ENCODE results near the gene PRPF40B.
A peak's percentile ranks its signal among the peaks of the same experiment; 100 is the strongest.
"Not testable (repeated sequence)": the region's sequence is repeated elsewhere in the genome, so short reads cannot be mapped to it uniquely, and the experiment has no call there.

PRPF40B gene

DNA sequence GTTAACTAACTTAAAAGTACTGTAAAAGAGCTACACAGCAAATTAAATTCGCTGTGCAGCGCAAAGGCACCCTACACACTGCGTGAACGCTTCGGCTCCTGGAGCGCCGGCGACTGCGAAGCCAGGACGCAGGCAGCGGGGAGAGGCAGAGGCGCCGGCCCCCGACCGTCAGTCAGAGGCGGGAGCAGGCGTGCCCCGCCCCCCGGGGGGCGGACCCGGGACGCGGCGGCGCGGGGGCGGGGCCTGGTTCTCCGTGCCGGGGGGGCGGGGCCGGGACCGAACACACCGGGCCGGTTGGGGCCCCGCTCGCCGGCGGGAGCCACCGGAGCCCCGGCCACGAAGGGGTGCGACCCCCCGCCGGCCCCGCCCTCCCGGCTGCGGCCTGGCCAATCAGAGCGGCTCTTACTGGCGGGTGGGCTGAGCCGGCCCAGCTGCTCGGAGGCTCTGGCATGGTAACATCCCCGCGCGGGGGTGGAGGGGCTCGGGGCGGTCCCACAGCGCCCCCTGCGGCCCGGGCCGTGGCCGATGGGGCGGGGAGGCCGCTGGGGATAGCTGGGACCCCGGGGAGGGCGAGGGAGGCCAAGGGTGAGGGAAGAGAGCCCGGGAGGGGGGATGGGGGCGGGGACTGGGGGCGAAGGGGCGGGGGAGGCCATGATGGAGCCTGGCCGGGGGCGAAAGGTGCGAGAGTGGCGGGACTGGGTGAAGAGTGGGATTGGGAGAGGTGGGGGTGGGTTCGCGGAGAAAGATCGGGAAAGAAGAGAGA, at the start of gene PRPF40B:
PRPF40B (plus strand) TSS at position 420 of the 763 bp plus-strand sequence; CDS start at position 450, 30 bp downstream.
- peak; percentile 98 for DNase-seq (ENCODE audit: low spot score)

DNA sequence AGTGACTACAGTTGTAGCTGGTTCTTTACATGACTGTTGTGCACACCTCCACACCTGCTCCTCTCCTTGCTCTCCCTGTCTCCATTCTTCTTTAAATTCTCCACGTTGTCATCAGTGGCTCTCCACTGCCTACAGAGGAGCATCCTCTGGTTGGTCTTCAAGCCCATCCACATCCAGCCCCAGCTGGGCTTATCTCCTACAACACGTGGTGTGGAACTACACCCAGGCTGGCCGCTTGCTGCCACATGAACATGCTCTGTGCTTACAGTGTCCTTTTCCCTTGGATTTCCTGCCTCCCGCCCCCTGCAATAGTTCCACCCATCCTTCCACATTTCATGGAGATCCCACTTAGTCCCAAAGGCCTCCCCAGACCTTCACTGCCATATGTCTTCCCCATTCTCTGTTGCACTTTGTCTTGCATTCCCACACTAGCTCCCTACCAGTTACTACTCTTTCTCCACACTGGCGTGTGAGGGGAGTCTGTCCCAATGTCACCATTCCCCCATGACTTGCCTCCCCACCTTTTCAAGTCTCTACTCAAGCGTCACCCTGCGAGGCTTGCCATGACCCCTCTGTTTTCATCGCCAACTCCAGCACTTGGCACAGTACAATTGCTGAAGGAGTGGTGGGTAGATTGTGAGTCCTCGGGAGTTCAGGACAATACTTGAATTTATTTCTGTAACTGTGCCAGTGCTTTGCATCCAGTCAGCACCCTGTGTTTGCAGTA, 45.6 kb upstream of the PRPF40B start:
- no peak for DNase-seq (ENCODE audit: low spot score)

DNA sequence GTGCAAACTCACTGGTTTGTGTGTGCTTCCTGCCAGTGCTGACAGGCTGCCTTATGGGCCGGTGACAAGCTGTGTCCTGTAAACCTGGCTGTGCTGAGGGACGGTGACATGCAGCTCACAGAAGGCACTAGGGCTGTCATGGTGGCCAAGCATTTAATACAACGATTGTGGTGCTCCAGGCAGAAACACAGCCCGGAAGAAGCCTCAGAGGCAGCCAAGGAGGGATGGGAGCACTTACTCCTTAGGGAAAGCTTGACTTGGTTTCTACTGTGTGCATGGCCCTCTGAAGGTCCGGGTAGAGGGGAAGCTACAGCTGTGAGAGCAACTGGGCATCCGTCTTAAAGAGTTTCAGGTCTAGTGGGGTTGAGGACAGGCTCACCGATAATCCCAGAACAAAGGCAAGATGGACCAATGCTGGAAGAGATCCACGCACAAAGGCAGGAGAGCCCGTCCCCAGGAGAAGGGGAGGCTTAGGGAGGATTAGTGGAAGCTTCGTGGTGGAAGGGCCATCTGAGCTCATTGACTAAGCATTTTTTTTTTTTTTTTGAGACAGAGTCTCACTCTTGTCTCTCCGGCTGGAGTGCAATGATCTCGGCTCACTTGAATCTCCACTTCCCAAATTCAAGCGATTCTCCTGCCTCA, 44.8 kb upstream of the PRPF40B start:
- DNase-seq (ENCODE audit: low spot score) = no peak

DNA sequence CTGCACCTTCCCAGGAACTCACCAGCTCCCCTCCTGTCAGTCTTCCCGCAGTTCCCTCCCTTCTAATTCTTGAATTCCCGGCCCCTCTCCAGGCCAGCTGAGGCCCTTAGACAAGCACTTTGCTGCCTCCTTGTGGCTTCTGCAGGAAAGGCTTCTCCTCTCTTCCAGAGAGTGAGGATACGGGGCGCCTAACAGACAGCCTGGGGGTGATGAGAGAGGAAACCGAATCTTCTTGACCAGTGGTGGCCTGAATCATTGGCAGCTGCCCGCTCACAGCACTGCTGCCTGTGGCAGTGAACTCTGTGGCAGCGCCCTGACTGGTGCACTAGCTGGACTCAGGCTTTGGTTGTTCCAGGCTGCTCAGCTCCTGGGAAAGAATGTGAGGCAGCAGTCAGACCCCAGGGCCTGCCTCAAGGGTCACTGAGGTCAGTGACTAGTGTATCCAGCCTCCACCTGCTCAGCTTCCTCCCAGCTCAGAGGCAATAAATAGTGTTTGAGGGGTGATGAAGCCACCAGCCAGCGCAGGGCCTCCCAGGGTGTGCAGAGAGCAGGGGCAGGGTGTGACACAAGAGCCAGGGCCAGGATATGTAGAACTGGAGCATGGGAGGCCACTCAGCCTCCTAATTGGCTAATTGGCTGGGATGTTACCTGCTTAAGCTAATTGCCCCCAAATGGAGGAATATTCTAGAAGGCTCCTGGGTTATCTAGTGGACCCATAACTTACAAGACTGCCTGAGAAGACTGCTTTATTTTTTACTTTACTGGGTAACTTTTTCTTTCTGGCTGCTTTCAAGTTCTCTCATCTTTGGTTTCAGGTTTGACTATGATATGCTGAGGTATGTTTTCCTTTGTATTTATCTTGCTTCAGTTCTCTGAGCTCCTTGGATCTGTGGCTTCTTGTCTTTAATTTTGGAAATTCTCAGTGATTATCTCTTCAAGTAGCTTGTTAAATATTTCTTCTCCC, 42.5 kb upstream of the PRPF40B start:
- peak; percentile 90 for DNase-seq (ENCODE audit: low spot score)

DNA sequence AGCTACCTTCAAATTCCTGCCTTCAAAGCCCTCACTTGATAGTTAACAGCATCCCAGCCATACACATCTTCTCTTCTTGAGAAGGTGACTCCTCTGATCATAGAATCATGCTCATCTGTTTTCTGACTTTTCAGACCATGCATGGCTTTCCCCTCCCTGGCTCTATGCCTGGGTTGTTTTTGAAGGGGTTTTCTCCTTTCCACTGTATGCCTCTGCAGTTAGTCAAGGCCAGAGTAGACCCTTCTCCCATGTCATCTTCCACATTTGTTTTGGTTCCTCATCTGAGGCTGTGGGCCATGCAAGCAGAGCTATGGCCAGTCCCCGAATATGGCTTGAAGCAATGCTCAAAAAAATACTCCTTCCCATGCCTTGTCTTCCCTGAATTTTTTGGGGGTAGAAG, 41.2 kb upstream of the PRPF40B start:
- no peak for DNase-seq (ENCODE audit: low spot score)

DNA sequence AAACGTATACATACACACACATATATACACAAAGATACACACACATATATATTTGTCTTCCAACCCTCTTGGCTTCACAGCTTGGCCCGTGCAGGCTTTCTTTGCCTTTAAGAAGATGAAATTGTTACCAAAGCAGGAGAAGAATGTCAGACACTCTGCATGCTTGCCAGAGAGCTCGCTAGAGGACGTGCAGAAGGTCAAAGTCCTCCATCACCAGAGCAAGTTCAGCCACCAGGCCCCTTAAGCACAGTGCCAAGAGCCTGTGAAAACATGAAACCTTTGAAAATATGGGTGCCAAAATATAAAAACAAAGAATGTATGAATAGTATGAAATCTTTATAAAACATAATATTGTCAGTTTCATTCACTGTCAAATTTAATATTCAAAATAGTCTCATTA, 40.5 kb upstream of the PRPF40B start:
- DNase-seq (ENCODE audit: low spot score) = no peak

DNA sequence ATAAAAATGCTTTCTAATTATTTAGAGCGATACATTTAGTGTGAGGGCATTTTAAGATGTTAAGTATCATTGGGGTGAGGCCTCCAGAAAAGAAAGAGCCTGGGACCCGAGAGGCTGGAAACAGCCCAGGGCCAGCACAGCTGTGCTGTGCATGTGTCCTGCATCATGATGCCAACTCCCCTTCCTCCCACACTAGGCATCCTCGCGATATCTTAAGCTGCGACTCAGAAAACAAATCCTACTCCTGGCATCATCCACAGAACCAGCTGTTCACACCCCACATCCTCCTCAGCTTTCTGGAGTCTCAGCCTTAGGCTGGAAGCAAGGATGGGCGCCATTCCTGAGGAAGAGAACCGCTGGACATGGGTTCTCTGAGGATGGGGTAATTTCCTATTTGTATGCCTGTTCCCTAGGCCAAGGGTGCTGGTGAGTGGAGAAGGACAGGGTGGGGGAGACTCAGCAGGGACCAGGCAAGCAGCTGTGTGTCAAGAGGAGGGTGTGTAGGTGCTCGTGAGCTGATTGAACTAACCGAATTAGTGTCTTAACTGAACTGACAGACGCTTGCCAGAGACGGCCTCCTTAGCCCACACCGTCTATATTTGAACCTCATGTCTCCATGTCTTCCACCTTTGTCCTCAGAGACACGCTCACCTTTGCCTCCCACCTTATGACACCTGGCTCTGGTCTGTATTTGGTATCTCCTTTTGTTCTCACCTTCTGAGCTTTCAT, 39.8 kb upstream of the PRPF40B start:
- no peak for DNase-seq (ENCODE audit: low spot score)

DNA sequence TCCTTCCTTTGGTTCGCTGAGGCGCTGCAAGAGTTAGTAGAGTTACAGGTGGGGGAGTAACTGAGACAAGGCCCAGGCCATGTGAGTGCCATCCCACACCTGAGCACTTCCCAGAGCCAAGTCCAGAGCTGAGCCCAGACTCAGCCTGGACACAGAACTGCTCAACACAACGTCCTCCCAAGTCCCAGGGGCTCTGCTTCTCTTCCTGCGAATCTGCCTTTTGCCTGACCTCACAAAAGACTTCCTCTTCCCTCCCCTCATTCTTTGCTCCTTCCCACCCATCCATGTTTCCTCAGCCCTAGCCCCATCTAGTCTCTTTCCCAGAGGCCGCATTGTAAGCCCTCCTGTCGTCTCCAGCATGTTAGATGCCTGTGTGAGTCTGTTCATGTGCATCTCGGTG, 38.8 kb upstream of the PRPF40B start:
- no peak for DNase-seq (ENCODE audit: low spot score)

DNA sequence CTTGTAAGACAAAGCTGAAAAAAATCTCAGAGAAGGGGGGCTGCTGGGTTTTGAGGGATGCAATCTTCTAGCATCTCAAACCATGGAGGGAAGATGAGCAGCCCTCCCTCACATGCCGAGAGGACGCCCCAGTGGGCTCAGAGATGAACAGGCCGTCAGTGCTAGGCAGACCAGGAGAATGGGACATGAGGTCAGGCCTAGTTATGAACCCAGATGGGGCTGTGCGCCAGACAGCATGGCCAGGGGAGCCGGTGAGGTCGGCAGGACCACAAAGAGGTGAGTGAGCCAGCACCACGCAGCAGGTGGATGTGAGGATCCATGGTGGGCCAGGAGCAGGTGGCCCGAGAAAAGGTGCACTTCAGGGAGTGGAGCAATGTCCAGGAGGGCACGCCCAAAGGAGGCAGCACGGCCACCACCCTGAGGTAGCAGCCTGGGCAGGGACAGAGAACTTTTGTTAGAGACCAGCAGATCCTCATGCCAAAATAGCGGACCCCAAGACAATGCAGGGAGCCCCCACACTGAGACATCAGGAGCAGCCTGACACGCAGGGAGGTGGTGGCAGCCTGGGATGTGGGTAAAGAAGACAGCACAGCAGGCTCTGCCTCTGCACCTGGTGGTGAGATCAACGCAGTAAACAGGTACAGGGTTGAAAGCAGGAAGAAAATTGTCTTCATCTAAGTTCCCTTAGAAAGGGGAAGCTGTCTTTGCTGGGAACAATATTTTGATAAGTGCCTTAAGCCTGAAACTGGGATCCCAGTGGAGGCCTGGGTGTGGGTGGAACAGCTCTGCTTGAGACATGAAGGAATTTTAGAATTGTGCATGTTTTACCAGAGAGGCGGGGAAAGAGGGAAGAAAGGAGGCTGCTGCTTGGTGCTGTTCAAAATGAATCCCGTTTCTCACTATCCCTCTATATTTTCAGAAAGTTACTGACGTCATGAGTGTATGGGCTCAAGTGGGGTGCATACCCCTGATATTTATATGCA, 37.6 kb upstream of the PRPF40B start:
- no peak for DNase-seq (ENCODE audit: low spot score)

DNA sequence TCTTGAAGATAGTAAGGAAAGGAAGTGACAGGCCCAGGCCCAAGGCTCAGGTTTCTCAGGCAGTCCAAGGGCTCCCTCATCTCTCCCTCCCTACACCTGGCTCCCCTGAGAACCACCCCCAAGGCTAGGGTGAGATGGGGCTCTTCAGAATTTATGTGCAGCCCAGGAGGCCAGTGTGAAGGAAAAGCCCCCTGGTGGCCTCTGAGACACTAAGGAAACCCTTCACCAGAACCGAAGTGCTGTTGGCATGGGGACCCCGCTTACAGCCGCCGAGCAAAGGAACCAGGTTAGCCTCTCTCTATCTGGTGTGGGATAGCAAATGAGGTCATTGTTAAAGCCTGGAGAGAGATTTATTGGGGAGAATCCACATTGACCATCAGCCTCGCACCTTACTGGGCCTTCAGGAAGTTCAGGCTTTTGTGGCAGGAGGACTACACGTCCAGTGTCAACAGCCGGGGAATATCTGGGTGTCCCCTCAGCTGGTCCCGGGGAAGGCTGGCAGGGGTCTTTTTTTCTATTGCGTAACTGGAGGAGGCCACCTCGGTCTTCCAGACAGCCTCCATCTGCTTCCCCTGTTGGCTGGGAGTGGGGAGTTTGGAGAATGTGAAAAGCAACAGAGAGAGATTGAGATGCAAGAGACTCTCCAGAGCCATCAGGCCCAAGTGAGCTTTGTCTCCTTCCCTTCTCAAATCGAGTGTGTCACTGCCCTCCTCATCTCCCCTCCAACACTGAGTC, 36.0 kb upstream of the PRPF40B start:
- no peak for DNase-seq (ENCODE audit: low spot score)

DNA sequence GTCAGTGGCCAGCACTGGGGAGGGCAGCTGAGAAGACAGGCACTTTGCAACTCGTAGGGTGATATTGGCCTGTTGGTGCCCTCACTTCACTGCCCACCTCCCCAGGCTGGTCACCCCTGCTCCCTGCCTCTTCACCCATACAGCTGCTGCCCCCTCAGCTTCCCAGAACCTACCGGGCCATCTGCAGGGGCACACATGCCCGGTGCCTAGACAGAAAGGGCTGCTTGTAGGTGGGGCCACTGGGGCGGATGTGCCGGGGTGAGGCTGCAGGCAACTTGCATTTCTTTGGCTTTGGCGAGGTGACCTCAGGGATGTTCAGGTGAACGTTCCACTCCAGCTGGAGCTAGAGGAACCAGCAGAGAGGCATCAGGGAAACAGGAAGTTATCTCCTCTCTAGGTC, 35.1 kb upstream of the PRPF40B start:
- DNase-seq (ENCODE audit: low spot score) = no peak

DNA sequence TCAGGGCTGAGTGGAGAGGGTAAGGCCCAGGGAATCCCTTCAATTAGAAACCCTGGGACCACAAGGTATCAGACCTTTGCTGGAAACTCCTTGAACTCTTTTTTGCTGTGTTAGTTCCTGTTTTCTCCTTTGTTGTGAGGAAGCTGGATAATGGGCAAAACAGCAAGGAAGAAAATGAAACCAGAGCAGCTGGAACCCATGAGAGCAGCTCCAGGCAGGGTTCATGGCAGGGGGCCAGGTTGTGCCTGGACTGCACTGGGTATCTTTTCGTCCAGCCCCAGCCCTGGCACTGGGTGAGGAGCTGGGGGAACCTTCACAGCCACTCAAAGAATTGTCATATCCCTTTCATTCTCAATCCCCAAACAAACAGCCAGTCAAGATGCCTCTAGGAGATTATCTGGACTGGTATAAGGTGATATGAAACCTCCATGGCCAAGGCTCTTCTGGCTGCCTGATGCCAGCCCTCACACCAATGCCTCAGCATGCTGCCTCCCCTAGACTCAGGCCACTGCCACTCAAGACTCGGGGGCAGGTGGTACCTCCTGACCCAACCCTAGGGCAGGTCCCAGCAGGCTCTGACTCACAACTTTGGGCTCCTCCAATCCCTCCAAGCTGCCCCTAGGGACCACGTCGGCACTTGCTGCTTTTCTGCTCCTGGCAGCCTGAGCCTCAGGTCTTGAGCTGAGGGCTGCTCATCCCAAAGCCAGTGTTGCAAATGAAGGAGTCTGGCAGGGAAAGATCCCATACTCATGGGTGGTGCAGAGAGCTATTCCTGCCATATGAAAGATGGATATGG, 34.4 kb upstream of the PRPF40B start:
- no peak for DNase-seq (ENCODE audit: low spot score)

DNA sequence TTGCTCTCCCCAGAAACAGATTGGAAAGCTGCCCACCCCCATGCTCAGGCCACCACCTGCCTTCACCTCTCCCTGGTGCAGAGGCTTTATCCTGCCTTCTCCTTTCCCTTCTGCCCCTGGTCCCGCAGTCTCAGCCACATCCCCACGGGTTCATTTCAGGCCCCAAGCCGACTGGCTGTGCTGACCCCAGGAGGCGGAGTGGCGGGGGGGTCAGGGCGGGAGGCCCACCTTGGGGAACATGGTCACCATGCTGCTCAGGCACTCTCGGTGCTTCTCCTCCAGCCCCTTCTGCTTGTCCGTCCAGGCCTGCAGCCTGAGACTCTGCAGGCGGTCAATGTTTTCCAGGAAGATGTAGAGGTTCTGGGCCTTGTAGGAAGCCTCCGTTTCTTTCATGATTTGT, 24.8 kb upstream of the PRPF40B start:
- no peak for DNase-seq (ENCODE audit: low spot score)

DNA sequence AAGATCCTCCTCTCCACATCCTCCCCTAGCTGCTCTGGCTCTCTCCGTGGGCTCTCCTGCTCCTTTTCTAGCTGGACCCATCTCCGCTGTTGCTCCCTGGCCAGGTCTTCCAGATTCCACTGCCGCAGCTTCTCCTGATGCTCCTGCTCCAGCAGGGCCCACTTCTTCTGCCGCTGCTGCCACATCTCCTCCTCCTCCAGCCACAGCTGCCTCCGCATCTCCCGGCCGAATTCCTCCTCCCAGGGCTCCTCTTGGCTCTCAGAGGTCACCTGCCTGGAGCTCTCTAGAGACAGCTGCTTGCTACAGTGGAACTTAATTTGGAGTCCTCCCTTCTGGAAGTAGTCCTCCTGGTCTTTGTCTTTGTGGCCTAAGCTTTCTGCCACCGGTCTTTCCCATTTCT, 23.4 kb upstream of the PRPF40B start:
- DNase-seq (ENCODE audit: low spot score) = no peak

DNA sequence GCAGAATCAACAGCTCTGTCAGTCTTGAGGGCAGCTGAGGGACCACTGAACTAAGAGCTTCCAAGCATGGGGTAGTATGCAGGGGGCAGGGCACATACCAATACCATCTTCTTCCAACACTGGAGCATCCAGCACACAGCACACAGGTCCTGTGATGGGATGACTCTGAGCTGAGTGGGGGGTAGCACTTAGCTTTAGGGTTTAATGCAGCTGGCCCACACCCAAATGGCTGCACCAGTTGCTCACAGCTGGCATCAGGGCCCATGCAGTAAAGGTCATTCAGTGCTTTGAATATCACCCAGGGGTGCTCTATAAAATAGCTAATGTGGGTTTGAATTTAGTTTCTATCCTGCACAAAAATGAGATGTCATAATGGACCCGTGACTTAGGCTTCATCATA, 19.6 kb upstream of the PRPF40B start:
- no peak for DNase-seq (ENCODE audit: low spot score)

DNA sequence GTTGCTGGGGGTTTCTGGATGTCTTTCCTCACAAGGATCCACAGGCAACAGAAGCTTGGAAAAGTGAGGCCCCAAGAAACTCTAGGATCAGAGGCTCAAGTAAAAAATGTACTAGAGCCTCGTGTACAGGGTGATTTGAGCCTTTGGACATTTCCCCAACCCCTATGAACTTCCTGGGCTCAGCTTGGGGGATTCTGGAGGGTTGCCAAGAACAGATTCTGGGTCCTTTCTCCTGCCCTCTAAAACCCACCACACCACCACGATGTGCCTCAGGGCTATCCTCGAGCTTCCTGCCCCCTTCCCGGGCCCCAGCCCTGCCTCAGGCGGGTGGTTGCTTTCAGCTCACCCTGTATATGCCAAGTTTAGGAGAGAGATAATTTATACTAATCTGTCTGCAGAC, 18.5 kb upstream of the PRPF40B start:
- no peak for DNase-seq (ENCODE audit: low spot score)

DNA sequence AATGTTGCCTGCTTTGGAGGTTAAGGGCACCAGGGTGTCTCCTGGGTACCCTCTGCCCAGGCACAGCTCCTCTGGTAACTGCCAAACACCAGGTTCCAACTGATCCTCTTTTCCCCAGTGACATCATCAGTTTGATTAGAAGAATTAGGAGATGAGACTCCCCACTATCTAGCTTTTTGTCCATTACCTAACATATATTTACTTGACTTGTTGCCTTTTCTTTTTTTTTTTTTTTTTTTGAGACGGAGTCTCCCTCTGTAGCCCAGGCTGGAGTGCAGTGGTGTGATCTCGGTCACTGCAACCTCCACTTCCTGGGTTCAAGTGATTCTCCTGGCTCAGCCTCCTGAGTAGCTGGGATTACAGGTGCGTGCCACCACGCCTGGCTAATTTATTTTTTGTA, 17.8 kb upstream of the PRPF40B start, which contains the start of gene FAM186B:
FAM186B (minus strand) TSS at position 101 of the 400 bp plus-strand sequence. CDS start 162 bp downstream, outside the sequence.
- not testable (repeated sequence) for DNase-seq (ENCODE audit: low spot score)
